OCI-LY7 (cell line): Measurements from ENCODE around the gene BMI1. TPM values are rescaled to one million over a fixed set of nuclear protein-coding genes. Genes with fewer than 3 reads are reported as not detected.

ENCODE experiments used
- BruUV-seq: library from RNA; stranded (reverse); fragments of 400-500 nt; replicated peaks from 2 replicates; lab custom pipeline; 2021; lab: Mats Ljungman, UMichigan
- CTCF ChIA-PET: fragments of 300-600 bp; sonication (Branson Sonifier 250); formaldehyde crosslinking; loops from one replicate; lab custom pipeline; 2022; ENCODE audit warnings: antibody characterized with exemption; ENCODE audit not compliant: unreplicated experiment; lab: Charles Lee
- POLR2A ChIA-PET: fragments of 300-600 bp; sonication (Branson Sonifier 250); formaldehyde crosslinking; loops from one replicate; lab custom pipeline; 2022; ENCODE audit warnings: antibody characterized with exemption; lab: Charles Lee
- DNase-seq: peaks from one replicate; pipeline ENCODE4 v3.0.0-alpha.2; 2015; ENCODE audit warnings: low spot score
- H2AFZ ChIP-seq: fragments of 200-600 bp; sonication (generic), shearing (Covaris generic); 2 replicates; pipeline ENCODE4 v1.6.1; 2014; ENCODE audit warnings: mild to moderate bottlenecking, antibody characterized with exemption, low read length, moderate library complexity
- H3K27ac ChIP-seq: fragments of 200-600 bp; sonication (generic); 2 replicates; pipeline ENCODE4 v1.5.1; 2014; ENCODE audit warnings: mixed run types, low read depth, mild to moderate bottlenecking, moderate library complexity, low read length, inconsistent platforms; ENCODE audit not compliant: poor library complexity, severe bottlenecking
- H3K36me3 ChIP-seq: fragments of 200-600 bp; sonication (generic); 2 replicates; pipeline ENCODE4 v1.6.1; 2014; ENCODE audit warnings: mild to moderate bottlenecking, antibody characterized with exemption, low read length, moderate library complexity, mixed read lengths; ENCODE audit not compliant: insufficient read depth
- H3K4me1 ChIP-seq: fragments of 200-600 bp; sonication (generic); 2 replicates; pipeline ENCODE4 v1.5.1; 2014; ENCODE audit warnings: mild to moderate bottlenecking, low read length; ENCODE audit not compliant: insufficient read depth, poor library complexity, severe bottlenecking
- H3K4me2 ChIP-seq: fragments of 200-600 bp; sonication (generic); 2 replicates; pipeline ENCODE4 v1.6.1; 2014; ENCODE audit warnings: mild to moderate bottlenecking, low read length
- H3K4me3 ChIP-seq: fragments of 200-600 bp; sonication (generic); 2 replicates; pipeline ENCODE4 v1.5.1; 2014; ENCODE audit warnings: mild to moderate bottlenecking, low read depth, low read length; ENCODE audit not compliant: poor library complexity, severe bottlenecking
- H3K79me2 ChIP-seq: fragments of 200-600 bp; sonication (generic); 2 replicates; pipeline ENCODE4 v1.6.1; 2016; ENCODE audit warnings: low read depth, mild to moderate bottlenecking, low read length, moderate library complexity, mixed read lengths; ENCODE audit not compliant: insufficient read depth
- H3K9me2 ChIP-seq: fragments of 200-600 bp; sonication (generic); 2 replicates; pipeline ENCODE4 v1.6.1; 2016; ENCODE audit warnings: mild to moderate bottlenecking, low read length, mixed read lengths; ENCODE audit not compliant: insufficient read depth
- H3K9me3 ChIP-seq: fragments of 200-600 bp; sonication (generic); 2 replicates; pipeline ENCODE4 v1.6.1; 2014; ENCODE audit warnings: mild to moderate bottlenecking, mixed run types, low read length, mixed read lengths
- H4K20me1 ChIP-seq: fragments of 200-600 bp; sonication (generic); 2 replicates; pipeline ENCODE4 v1.6.1; 2014; ENCODE audit warnings: mild to moderate bottlenecking, antibody characterized with exemption, low read length, moderate library complexity, mixed read lengths; ENCODE audit not compliant: insufficient read depth
- CTCF ChIP-seq: fragments of 200-600 bp; sonication (generic); conservative IDR thresholded peaks from 2 replicates; pipeline ENCODE4 v1.5.1; 2014; ENCODE audit warnings: mild to moderate bottlenecking, antibody characterized with exemption, low read length, moderate library complexity, mixed read lengths
- EZH2phosphoT487 ChIP-seq: fragments of 200-600 bp; sonication (generic); IDR thresholded peaks from 2 replicates; pipeline ENCODE4 v1.6.1; 2018; ENCODE audit warnings: low read depth, borderline replicate concordance, mild to moderate bottlenecking, mixed run types, antibody characterized with exemption, low read length, moderate library complexity, mixed read lengths
- intact Hi-C: fragments of 100-400 bp; cut with micrococcal nuclease; formaldehyde crosslinking; loops from one replicate; pipeline ENCODE4 v1.10.0; 2022; ENCODE audit not compliant: unreplicated experiment
- total RNA-seq, 2 experiments: library from RNA; depleted of rRNA in 1 of 2; stranded (reverse); fragments of >200 nt in 1 of 2; shearing (Covaris generic) in 1 of 2; gene quantifications; 2 replicates each; pipeline ENCODE4 v1.2.3, GENCODE V29; 2014 to 2022

BMI1 gene
- total RNA-seq, 2 experiments from 2014 or later: 7.4 to 17.8 TPM

DNA sequence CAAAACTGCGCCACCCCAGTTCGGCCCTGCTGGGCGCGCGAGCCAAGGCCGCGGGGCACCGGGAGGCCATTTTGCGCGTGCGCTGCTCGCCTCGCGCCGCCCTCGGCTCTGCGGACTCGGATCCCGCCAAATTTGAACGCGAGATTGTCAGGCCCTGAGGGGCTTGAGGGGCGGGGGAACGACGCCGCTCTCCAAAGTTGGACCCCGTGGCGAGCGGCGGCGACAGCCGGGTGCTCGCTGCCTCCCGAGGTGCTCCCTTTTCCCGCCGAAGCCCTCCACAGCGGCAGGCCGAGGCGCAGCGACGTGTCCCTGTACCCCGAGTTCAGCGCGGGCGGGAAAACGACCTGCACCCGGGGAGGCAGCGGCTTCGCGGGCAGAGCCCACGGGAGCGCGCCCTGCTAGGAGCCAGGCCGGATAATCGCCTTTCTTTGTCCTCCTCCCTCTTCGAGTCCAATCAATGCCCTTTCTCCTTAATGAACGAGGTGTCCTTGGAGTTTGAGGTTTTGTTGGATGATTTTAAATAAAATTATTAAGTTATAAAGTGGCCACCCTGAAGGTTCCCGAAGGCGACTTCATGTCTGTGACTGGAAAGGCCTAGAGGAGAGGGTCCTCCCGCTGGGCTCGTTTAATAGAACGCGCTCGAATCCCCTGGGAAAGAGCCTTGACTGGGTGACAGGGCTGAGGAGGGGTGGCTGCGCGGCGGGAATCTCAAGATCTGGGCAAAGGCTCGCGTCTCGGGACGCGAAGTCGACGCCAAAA, 13.7 kb downstream of the BMI1 start:
- no peak for DNase-seq
- TF ChIP-seq CTCF (no peak), EZH2phosphoT487 (no peak)
- no peak overlapping the region for H2AFZ ChIP-seq

GRCh38 chr10:22335173-22335933, 14.5 kb downstream of the BMI1 start:
- Histone ChIP-seq H3K36me3 (no peaks in the 10 kb centered on the region), H3K4me3 (no peak overlapping the region), H3K79me2 (no peaks in the 10 kb centered on the region), H3K4me1 (peaks cover 15% of the 10 kb centered on the region), H3K27ac (no peak overlapping the region), H3K9me2 (no peaks in the 10 kb centered on the region), H4K20me1 (no peaks in the 10 kb centered on the region; the same call in 1 of the 2 replicates), H3K4me2 (no peak overlapping the region), H2AFZ (no peak overlapping the region), H3K9me3 (no peaks in the 10 kb centered on the region)
- intact Hi-C loops: no loop called here
- no TSS peak for BruUV-seq
- TF ChIP-seq CTCF (no peak), EZH2phosphoT487 (no peak)
- ChIA-PET CTCF (no interaction called here), POLR2A (no interaction called here)
- DNase-seq: no peak

More for the DNA sequence above, 13.7 kb downstream of the BMI1 start:
- H3K4me2 ChIP-seq: no peak overlapping the region
- peaks cover 3% of the 10 kb centered on the region for H3K36me3 ChIP-seq
- no peak overlapping the region for H3K27ac ChIP-seq
- ChIA-PET CTCF (no interaction called here), POLR2A (no interaction called here)
- H3K4me1 ChIP-seq: peaks cover 10% of the 10 kb centered on the region
- H3K9me3 ChIP-seq: no peaks in the 10 kb centered on the region
- intact Hi-C loops: no loop called here
- no peaks in the 10 kb centered on the region for H3K79me2 ChIP-seq
- no TSS peak for BruUV-seq
- no peak overlapping the region for H3K4me3 ChIP-seq
- H4K20me1 ChIP-seq: no peaks in the 10 kb centered on the region; the same call in 1 of the 2 replicates
- no peaks in the 10 kb centered on the region for H3K9me2 ChIP-seq
